EL (cell line): ENCODE results near the gene LHFPL3.
"Not testable (repeated sequence)": the region's sequence is repeated elsewhere in the genome, so short reads cannot be mapped to it uniquely, and the experiment has no call there.

Experiments
- DNase-seq: peaks from one replicate; pipeline ENCODE4 v3.0.0-alpha.2; 2016

LHFPL3 gene

DNA sequence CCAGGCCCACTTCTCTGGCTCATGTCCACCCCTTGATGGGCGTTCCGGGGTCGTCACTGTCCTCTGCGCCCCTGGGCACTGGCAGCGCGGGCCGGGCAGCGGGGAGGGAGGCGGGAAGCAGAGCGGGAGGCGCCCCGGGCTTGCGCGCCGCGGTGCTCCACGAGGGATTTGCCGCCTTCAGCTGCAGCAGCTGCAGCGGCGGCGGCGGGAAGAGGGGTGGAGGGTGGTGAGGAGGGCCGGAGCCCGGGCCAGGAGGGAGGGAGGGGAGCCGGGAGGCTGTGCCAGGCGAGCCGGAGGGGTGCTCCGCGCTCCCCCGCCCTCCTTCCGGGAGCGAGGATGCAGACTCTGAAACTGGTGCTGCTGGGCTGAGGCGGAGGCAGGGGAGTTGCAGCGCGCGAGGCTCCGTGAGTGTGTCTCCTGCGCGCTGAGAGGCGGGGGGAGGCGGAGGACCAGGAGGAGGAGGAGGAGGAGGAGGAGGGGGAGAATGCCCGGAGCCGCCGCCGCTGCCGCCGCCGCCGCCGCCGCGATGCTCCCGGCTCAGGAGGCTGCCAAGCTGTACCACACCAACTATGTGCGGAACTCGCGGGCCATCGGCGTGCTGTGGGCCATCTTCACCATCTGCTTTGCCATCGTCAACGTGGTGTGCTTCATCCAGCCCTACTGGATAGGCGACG is at the start of gene LHFPL3:
LHFPL3 (plus strand) TSS at position 308 of the 674 bp plus-strand sequence.
- DNase-seq: peak; percentile 6

DNA sequence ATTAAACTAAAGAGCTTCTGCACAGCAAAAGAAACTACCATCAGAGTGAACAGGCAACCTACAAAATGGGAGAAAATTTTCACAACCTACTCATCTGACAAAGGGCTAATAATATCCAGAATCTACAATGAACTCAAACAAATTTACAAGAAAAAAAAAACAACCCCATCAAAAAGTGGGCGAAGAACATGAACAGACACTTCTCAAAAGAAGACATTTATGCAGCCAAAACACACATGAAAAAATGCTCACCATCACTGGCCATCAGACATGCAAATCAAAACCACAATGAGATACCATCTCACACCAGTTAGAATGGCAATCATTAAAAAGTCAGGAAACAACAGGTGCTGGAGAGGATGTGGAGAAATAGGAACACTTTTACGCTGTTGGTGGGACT is 46.7 kb upstream of the LHFPL3 start:
- not testable (repeated sequence) for DNase-seq

DNA sequence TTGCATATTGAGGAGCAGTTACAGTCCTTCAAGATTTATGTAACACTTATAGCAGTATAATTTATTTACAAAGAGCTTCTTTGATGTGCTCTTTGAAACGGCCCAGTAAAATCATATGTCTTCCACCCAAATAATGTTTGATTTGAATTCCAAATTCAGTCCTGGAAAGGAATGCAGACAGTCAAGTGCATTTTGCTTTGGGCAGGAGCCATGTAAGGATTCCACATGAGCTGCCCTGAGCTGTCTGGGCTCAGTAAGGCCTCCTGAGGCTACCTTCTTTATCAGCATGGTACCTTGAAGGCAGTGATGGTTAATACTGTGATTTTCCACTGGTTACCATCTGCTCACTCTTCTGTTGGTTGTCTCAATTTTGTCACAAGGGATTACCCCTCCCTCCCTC is 41.6 kb upstream of the LHFPL3 start:
- DNase-seq: no peak

DNA sequence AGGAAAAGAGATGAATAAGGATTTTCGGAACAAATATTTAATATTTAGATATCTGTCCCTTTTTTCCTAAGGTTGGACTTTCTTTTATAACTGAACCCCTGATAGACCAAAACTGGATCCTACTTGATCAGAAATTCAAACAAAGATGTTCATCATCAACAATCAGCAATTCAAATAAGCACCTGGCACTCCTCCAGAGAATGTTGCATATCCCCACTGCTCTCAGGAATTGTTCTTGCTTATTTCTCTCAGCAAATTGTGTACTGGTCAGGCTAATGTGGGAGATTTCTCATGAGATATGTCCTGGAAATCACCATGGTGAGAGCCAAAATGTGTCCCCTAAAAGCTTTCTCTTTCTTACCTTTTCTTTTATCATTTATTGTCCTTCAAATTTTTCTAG is 40.3 kb upstream of the LHFPL3 start:
- no peak for DNase-seq

DNA sequence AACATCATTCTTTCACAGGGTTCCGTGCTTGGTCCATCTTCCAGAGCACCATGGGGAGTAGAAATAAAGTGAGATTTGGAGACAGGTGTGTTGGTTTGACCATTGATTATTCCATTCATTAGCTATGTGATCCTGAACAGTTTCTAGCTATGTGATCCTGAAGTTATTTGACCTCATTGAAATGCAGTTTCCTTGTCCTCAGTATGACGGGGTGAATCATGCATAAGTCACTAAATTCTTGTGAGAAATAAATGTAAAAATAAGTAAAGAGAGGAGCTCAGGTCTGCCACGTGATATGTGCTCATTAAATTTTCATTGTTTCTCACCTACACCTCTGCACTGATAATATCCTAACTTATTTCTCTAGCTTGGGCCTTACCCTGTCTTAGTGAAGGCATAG is 34.1 kb upstream of the LHFPL3 start:
- DNase-seq: no peak

DNA sequence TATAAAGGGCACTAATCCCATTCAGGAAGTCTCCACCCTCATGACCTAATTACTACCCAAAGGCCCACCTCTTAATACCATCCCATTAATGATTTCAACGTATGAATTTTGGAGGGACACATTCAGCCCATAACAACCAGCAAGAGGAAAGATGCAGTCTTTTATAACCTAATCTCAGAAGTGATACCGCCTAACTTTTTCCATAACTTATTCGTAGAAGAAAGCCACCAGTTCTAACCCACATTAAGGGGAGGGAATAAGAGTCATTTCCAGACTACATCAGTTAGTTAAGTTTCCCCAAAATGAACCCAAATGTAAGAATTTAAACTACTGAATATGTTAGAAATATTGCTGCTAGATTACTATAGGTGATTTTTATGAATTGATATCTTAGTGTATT is 32.1 kb upstream of the LHFPL3 start:
- no peak for DNase-seq

DNA sequence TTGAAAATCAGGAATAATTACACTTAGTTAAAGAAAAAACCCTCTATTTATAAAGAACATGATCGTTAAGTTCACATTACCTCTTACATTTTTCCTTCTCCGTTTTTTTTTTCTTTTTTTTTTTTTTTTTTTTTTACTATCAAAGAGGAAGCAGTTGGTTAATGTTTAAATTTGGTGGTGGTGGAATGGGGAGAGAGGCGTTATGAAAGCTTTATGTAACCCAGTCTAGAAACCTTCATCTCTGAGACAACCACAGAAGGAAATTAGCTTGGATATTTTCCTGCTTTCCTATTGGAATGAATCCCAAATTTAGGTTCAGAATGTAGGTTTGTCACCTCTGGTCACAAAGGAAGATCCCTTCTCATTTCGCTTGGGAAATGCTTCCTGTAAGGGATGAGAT is 31.5 kb upstream of the LHFPL3 start:
- no peak for DNase-seq

DNA sequence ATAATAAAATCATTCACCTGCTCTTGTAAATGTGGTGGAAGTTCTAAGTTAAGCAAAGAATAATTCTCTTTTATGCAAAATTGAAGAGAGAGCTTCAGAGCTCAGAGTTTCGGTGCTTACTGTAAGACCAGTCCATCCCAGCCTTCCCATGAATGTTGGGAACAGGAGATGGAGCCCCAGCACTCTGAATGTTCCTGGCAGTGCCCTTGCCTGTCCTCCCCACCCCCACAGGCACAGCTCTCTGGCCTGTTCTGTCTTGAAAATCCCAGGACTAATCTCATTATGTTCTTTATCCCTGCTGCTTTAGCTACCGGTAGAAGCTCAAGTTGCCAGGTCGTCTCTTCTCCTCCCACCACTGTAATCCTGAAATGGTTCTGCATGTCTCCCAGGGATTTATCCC is 29.1 kb upstream of the LHFPL3 start:
- DNase-seq: no peak

DNA sequence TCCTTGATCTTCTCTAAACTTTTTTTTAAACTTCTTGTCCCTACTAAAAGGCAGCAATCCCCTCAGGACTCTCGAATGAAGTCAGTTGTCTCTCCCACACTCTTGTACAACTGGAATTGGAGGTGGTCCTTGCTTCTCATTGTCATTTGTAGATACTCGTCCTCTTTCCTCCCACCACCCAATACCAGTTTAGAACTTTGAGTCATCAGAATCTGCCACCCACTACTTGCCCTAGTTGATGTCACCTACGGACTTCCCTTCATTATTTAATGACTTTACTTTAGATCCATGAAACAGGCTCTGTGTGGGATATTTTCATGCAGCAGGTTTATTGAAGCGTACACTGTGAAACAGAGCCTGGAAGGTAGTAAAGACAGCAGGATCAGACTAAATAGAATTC is 28.6 kb upstream of the LHFPL3 start:
- DNase-seq: no peak

DNA sequence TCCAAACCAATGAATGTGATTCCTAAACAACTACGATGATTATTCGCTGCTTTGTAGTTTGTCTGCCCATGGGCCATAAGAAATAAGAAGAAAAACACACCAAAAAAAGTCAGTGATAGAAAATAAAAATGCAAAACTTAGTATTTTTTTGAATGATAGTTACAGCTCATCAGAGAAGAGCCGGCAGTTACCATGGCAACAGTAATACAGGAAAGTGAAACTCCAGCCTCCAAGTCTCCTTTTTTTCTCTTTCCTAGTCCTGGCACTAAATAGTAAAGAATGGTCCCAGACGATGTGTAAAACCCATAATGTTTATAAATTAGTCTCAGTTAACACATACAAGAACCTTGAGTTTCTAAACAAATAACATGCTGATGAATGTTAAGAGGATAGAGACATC is 21.6 kb upstream of the LHFPL3 start:
- no peak for DNase-seq

DNA sequence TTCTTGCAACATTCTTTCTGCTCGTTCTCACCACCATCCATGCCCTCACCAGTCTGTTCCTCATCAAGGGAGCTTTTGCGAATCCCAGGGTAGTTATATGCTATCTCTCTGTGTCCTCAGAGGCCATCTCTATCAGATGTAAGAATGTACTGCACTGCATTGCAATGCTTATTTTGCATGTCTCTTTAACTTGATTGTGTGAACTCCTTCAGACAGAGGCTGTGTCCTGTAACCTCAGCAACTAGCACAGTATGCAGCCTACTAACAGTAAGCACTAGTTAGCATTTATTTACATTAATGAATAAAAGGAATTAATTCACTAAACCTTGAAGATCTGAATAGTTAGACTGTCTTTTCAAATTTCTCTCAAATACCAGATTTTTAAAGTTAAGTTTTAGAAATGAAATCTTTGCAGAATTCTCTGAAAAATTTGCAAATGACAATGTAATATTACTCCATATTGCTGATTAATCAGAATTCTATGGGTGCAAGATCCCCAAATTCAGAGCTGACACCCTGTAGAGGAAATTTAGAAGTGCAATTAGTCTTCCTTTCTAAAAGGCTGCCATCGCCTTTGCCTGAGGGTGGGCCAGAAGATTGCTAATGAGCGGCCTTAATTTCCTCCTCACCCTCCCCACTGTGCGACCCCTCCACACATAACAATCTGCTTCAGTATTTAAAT is 10.3 kb upstream of the LHFPL3 start:
- no peak for DNase-seq

DNA sequence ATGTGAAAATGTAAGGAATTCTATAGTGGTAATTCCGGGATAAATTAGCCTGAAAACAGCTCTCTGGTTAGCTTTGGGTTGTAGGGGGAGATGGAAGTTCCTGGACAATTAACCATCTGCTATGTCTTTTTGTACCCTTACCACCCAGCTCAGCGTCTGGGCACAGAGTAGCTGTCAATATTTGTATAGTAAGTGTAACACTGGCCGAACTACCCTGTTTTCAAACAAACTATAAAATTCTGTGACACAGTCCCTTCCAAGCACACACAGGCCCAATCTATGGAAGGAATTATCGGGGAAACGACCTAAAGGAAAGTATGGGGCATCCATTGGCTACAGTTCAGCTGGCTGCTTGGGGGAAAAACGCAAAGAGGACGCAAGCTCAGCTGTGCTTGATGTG is 869 bp upstream of the LHFPL3 start:
- DNase-seq: no peak

DNA sequence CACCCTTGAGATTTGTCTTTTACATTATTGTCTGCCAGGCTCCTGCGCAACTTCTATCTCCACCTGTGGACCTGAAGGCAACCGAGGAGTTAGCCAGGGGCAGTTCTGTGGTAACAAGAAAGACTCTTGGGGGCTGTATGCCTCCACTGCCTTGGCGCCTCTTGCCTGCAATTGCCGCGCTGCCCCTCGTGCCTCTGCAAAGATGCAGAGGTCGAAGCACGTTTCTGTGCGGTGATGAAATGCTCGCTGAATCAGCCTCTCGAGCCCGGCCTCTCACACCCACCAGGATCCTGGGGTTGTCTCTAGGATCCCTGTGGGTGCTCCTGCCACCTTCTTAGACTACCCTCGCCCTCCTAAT is 486 bp upstream of the LHFPL3 start:
- peak; percentile 1 for DNase-seq

DNA sequence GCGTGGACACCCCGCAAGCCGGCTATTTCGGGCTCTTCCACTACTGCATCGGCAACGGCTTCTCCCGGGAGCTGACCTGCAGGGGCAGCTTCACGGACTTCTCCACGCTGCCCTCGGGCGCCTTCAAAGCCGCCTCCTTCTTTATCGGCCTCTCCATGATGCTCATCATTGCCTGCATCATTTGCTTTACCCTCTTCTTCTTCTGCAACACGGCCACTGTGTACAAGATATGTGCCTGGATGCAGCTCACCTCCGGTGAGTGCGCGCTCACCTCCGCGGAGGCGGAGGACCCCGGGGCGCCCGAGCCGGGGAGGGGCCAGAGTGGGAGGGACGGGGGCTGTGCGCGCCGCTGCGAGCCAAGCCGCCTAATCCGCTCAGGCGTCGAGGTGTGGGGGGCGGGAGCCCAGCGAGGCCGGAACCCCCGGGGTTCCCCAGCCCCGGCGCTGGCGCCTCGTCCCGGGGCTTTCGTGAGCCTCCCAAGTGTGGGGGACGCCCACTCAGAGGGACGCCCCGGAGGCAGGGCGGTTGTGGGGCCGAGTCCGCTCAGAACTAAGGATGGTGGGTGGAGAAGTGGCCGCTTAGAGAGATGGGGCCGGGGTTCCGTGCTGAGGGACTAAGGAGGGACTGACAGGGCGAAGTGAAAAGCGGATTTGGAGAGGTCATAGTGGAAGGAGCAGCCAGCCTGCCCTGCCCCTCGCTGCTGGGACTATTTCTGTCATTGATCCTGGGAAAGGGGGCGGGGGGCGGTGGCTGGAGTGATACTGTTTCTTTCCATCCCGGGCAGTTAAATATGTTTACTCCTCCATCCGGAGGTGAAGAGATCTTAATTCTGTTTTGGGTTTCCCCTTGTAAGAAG is 795 bp downstream of the LHFPL3 start:
- no peak for DNase-seq

DNA sequence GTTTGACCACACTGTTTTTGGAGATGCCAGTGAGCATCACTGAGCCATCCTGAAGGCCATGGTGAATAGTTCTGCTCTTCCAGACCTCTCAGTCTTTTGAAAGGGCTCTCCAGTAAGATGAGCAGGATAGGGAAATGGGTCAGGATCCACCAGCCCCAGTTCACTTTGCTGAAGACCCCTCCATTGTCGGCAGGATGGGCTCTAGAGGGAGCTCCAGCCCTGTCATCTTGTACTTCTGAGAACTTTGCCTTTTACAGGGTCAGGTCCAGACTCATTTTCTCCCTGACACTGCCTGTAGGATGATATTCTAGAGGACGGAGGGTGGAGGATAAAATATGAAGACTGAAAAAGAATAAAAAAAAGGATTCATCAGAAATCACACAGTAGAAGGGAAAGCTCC is 13.1 kb downstream of the LHFPL3 start:
- DNase-seq: no peak

DNA sequence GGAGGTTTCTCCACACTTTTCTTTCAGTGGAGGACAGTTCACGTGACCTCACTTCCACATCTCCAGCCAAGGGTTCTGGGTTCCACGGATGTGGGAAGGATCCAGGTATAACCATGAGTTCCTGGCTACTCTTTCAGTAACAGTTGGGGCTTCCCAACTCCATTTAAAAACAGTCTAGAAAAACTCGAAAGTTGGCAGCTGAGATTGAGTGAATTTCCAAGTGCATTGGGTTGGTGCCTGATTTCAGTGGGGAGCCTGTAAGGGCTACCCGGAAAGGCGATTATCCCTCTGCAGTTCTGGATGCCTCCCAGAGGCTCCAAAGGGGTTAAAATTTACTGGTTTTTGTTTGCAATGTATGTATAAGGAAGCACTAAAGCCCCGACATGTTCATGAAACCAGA is 24.3 kb downstream of the LHFPL3 start:
- no peak for DNase-seq

DNA sequence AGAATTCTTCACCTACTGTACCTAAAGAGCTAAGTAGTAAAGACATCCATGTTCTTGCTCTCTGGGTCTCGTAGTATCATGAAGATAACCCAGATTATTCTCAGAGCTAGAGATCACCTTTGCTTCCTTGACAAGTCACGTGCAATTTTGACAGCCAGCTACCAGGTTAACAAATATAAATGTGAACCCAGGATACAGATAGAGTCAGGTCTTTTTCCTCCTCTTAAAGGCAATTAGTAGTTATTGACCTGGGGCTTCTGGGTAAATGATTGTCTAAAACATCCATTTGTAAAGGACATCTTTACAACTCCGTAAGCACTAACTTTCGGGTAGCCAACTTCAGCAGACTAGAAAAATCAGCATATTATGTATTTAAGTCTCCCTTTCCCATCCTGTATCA is 28.8 kb downstream of the LHFPL3 start:
- DNase-seq: no peak

DNA sequence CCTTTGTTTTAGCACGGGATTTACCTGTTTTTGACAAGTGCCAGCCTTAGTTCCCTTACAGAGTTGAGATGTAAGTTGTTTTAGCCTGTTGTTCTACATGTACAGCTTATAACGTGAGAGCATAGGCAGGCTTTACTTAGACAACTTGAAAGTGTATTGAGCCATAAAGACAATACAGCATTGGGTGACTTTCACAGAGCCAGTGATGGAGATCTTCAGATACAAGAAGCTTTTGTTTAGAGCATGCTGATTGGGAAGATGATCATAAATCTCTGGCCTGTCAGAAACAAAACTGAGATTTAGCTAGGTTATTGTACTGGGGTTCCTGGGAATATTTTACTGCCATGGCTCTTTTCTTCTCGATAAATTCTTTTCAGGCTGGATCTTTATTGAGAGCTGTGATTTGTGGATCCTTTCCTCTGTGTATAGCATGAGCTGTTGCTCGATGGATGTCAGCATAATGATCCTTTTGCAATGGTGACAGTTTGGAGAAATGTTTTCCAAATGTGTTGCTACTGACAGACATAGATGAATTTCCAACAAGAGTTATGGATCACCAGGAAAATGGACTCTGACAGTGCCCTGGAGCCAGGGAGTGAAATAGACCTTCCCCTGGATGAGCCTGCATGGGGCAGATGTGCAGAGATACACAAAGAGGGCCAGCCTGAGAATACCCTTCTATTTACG is 30.2 kb downstream of the LHFPL3 start:
- DNase-seq: no peak

DNA sequence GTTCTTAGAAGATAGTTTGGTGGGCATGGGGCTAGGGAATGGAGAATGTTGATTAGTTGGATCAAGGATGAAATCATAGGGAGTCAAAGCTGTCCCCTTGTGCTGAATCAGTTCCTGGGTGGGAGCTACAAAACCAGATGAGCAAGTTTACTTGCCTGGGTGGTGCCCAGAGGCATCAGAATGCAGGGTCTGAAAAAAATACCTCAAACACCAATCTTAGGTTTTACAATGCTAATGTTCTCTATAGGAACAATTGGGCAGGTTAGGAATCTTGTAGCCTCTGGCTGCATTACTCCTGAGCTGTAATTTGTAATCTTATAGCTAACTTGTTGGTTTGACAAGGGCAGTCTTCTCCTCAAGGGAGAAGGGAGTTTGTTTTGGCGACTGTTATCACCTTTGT is 34.4 kb downstream of the LHFPL3 start:
- DNase-seq: no peak

DNA sequence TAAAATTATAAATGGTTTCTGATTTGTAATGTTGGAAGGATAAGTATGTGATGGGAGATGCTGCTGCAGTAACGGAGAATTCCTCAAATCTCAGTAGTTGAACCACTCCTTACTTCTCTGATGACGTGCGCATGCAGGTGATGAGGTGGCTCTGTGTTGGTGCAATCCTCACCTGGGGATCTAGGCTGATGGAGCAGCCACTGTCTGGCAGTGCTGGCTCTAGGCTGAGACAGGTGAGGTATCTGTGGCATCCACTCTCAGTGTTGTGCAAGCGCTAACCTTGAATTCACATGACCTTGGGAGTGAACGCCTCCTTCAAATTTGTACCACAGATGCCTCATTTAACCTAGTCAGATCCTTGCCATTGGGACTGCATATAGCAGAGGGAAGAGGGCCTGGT is 35.0 kb downstream of the LHFPL3 start:
- no peak for DNase-seq

DNA sequence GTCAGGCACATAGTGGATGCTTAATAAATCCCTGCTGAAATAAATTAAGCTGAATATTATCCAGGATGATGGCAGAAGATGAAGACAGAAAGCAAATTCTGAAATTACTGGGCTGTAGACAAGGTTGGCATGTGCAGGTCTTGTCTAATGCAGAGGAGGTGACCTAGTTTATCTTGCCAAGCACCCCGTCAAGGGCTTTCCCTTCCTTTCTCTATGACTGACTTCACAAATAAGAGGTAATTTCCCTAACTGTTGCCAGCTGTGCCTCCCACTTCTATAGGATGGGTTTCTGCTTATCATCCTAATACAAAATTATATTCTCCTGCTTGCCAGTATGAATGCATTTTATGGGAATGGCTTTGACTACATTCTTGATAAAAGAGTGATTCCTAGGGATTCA is 38.0 kb downstream of the LHFPL3 start:
- DNase-seq: no peak

DNA sequence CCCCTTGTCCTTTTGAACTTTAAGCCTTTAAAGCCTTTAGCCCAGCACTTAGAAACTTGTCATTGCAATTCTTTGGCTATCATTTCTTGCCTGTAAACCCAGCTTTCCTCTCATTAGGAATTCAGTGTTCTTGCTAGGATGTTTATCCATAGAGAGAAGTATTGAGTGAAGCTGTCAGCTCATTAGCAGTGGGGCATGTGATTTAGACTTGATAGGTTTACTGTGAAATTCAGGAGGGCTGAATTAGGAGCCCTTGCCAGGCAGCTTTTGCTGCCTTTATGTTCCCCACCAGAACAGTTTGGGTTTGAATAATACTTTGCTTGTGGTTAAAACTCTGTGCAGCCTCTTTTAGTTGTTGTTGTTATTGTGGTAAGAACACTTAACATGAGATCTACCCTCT is 39.5 kb downstream of the LHFPL3 start:
- no peak for DNase-seq

DNA sequence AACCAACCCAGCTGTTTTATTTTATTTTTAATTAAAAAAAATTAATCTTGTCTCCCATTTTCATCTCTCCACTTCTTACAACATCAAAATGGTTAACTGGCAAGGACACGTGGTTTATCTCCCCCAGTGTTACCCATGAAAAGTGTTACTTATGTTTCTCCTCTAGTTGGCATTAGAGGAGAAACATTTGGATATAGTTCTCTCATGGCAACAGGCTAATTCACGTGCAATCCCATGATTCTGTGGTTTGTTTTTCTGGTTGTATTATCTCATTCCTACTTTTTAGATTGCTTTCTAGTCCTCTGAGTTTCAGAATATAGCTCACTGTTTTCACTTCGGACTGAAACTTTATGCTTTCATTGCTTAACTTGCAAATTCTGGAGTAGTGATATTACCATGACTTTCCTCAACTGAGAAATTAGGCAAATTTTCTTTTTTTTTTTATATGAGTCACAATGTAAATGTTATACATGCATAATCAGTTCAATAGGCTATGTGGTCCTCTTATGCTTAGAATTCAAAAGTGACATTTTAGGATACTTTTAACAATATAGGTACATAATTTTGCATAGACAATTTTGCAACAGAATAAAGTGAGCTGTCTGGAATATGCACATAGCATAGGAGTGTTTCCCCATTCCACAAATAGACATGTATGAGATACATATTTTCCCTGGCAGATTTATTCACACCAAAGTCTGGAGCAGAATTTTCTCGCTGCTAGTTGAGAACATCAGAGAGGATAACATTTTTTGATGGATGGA is 43.0 kb downstream of the LHFPL3 start:
- no peak for DNase-seq
